HepG2 (cell line): ENCODE data around the gene ZNF526. TPM values are rescaled to one million over a fixed set of nuclear protein-coding genes. Genes with fewer than 3 reads are reported as not detected.

ENCODE experiments used
- ASH2L ChIP-seq: fragments of 300-600, 200-600 bp; sonication (generic); IDR thresholded peaks from 2 replicates; pipeline ENCODE4 v1.7.0; 2017; ENCODE audit warnings: low read depth, mild to moderate bottlenecking, moderate library complexity, mixed read lengths, low read length; ENCODE audit not compliant: insufficient read length
- BHLHE40 ChIP-seq: IDR thresholded peaks from 2 replicates; pipeline ENCODE4 v1.6.1; 2011; ENCODE audit warnings: low read length, improper control_type of control experiment
- EP300 ChIP-seq, 3 experiments: sonication (generic) in 1 of 3; formaldehyde crosslinking in 1 of 3; IDR thresholded peaks; 2 replicates each; pipeline versions ENCODE4 v1.5.1 to v1.6.1; 2011 to 2020; ENCODE audit warnings: low read depth in 2 of 3, low read length in 2 of 3, borderline replicate concordance in 1 of 3, improper control_type of control experiment in 1 of 3, mild to moderate bottlenecking in 1 of 3, missing genetic modification reagents in 1 of 3, moderate library complexity in 1 of 3
- ETV5 ChIP-seq: IDR thresholded peaks from 2 replicates; pipeline ENCODE4 v1.6.1; 2018; ENCODE audit warnings: missing biosample characterization, missing genetic modification reagents, inconsistent platforms, borderline replicate concordance
- ETV6 ChIP-seq: sonication (generic); formaldehyde crosslinking; conservative IDR thresholded peaks from 2 replicates; pipeline ENCODE4 v1.4.0; 2020; ENCODE audit warnings: missing genetic modification reagents
- MEIS1 ChIP-seq: sonication (generic); formaldehyde crosslinking; IDR thresholded peaks from 2 replicates; pipeline ENCODE4 v1.9.0; 2021; ENCODE audit warnings: mild to moderate bottlenecking, missing genetic modification reagents, moderate library complexity, borderline replicate concordance
- MIER2 ChIP-seq: IDR thresholded peaks from 2 replicates; pipeline ENCODE4 v1.6.1; 2016; ENCODE audit warnings: missing biosample characterization, missing genetic modification reagents
- PPARG ChIP-seq: conservative IDR thresholded peaks from 2 replicates; pipeline ENCODE4 v1.6.1; 2016; ENCODE audit warnings: missing biosample characterization, missing genetic modification reagents
- RAD51 ChIP-seq: fragments of 450-650 bp; IDR thresholded peaks from 2 replicates; pipeline ENCODE4 v1.6.1; 2016; ENCODE audit warnings: borderline replicate concordance
- SMAD3 ChIP-seq: sonication (generic); formaldehyde crosslinking; IDR thresholded peaks from 2 replicates; pipeline ENCODE4 v1.4.0; 2020; ENCODE audit warnings: missing genetic modification reagents
- SP1 ChIP-seq, 2 experiments: fragments of 450-650 bp in 1 of 2; sonication (generic) in 1 of 2; formaldehyde crosslinking in 1 of 2; IDR thresholded peaks; 2 replicates each; pipeline versions ENCODE4 v1.4.0 to v1.6.1; 2016 to 2020; ENCODE audit warnings: missing genetic modification reagents in 1 of 2
- SRSF1 ChIP-seq: fragments of 200-400 bp; formaldehyde crosslinking; optimal IDR thresholded peaks from 2 replicates; pipeline ENCODE3; 2017; ENCODE audit warnings: mild to moderate bottlenecking, low read depth, low read length, moderate library complexity
- ZBTB39 ChIP-seq: sonication (generic); formaldehyde crosslinking; IDR thresholded peaks from 2 replicates; pipeline ENCODE4 v1.5.0; 2020; ENCODE audit warnings: missing genetic modification reagents
- ZNF124 ChIP-seq: sonication (generic); formaldehyde crosslinking; IDR thresholded peaks from 2 replicates; pipeline ENCODE4 v1.4.0; 2020; ENCODE audit warnings: missing genetic modification reagents
- ZNF251 ChIP-seq: sonication (generic); formaldehyde crosslinking; IDR thresholded peaks from 2 replicates; pipeline ENCODE4 v1.9.0; 2021; ENCODE audit warnings: mild to moderate bottlenecking, missing genetic modification reagents
- ZNF263 ChIP-seq: sonication (generic); formaldehyde crosslinking; IDR thresholded peaks from 2 replicates; pipeline ENCODE4 v1.4.0; 2020; ENCODE audit warnings: missing genetic modification reagents
- ZNF367 ChIP-seq: sonication (generic); formaldehyde crosslinking; IDR thresholded peaks from 2 replicates; pipeline ENCODE4 v1.4.0; 2020; ENCODE audit warnings: missing genetic modification reagents, borderline replicate concordance
- ZNF552 ChIP-seq: sonication (generic); formaldehyde crosslinking; IDR thresholded peaks from 2 replicates; pipeline ENCODE4 v1.9.0; 2022; ENCODE audit warnings: missing genetic modification reagents, mild to moderate bottlenecking, borderline replicate concordance
- ZSCAN22 ChIP-seq: sonication (generic); formaldehyde crosslinking; IDR thresholded peaks from 2 replicates; pipeline ENCODE4 v1.4.0; 2020; ENCODE audit warnings: mild to moderate bottlenecking, missing genetic modification reagents
- polyA plus RNA-seq, 8 experiments: library from polyadenylated mRNA; depleted of rRNA in 3 of 8; stranded (reverse) in 7 of 8; unstranded in 1 of 8; fragments of >200 nt; fragmentation: Illumina TruSeq in 4 of 8; extraction: Trizol in 4 of 8; gene quantifications; 2 replicates each; pipeline versions ENCODE4 v1.2.1 to v1.2.3, GENCODE V29; 2011 to 2016; ENCODE audit warnings: low read depth in 4 of 8, missing spikeins in 1 of 8, mixed read lengths in 1 of 8; ENCODE audit not compliant: insufficient read depth in 1 of 8
- total RNA-seq, 5 experiments: library from RNA; depleted of rRNA; stranded (reverse); fragments of >200 nt; fragmentation: Illumina TruSeq; extraction: Trizol; gene quantifications; 2 replicates each; pipeline ENCODE4 v1.2.3, GENCODE V29; 2016; ENCODE audit warnings: low read depth in 1 of 5
- TF ChIP-seq, protein P1 (sequence below): sonication (generic); formaldehyde crosslinking; IDR thresholded peaks from 2 replicates; pipeline ENCODE4 v1.9.0; 2021; ENCODE audit warnings: missing genetic modification reagents, mild to moderate bottlenecking, borderline replicate concordance
- TF ChIP-seq, protein P2 (sequence below): sonication (generic); formaldehyde crosslinking; IDR thresholded peaks from 2 replicates; pipeline ENCODE4 v1.4.0; 2020; ENCODE audit warnings: low read depth, missing genetic modification reagents

ZNF526 gene
- total and polyA plus RNA-seq, 2 of the 13 experiments (the other 11 are each of a cell fraction or from before 2014, with no cell fraction given): 3.3 to 8.4 TPM

DNA sequence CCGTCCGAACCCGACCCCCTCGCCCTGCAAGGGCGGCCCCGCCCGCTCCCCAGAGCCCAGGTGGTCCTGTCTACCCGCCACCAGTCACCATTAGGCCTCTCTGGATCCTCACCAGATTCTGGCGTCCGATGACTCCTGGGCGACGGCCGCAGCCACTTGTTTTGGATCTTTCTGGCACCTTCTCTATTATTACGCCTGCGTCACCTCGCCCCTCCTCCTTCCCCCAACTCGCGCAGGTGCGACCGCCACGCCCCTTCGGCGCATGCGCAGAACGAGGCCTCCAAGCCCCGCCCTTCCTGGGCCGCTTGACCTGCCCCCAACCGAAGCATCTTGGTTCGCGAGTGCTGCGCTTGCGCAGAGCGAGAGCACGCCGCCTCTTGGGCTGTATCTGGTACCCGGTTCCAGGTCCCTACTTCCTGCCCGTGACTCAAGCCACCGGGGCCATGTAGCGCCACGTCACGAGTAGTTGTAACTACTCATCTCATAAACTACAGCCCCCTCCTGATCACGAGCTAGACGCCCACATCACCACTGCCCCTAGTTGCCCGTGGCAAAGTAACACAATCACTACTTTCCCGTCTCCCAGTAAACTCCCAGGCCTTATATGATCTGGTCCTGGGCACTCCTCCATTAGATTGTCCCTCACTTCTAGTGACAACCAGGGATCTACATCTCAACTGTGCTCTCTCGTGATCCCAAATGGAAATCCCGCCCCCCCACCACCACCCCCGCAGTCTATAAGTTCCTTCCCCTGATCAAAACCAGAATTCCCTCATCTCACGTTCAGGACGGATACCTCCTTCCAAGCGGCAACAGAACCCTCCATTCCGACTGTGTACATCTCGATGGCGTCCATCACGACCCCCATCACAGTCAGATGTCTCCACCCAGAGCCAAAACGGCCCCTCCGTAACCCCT lies 2.3 kb upstream of the ZNF526 start, which contains the start of gene DEDD2 (continued):
- TF ChIP-seq ZNF552 (CRISPR knock-in tag): no peak
- no peak; the same call in 1 of the 2 replicates for TF ChIP-seq PPARG (CRISPR knock-in tag)
- TF ChIP-seq EP300 (IDR thresholded peaks at IDR 0.05; ENCODE audit: low read depth in 2 of 2, low read length in 2 of 2): 0 out of 4 replicates have a peak, but pooled peaks of 1 of the 2 experiments have one; percentile 8
- no peak for TF ChIP-seq EP300 (CRISPR knock-in tag; IDR thresholded peaks at IDR 0.05; ENCODE audit: borderline replicate concordance)
- TF ChIP-seq, protein P1, sequence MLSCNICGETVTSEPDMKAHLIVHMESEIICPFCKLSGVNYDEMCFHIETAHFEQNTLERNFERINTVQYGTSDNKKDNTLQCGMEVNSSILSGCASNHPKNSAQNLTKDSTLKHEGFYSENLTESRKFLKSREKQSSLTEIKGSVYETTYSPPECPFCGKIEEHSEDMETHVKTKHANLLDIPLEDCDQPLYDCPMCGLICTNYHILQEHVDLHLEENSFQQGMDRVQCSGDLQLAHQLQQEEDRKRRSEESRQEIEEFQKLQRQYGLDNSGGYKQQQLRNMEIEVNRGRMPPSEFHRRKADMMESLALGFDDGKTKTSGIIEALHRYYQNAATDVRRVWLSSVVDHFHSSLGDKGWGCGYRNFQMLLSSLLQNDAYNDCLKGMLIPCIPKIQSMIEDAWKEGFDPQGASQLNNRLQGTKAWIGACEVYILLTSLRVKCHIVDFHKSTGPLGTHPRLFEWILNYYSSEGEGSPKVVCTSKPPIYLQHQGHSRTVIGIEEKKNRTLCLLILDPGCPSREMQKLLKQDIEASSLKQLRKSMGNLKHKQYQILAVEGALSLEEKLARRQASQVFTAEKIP (CRISPR knock-in tag): no peak
- no peak for TF ChIP-seq MEIS1 (CRISPR knock-in tag)
- TF ChIP-seq, protein P2, sequence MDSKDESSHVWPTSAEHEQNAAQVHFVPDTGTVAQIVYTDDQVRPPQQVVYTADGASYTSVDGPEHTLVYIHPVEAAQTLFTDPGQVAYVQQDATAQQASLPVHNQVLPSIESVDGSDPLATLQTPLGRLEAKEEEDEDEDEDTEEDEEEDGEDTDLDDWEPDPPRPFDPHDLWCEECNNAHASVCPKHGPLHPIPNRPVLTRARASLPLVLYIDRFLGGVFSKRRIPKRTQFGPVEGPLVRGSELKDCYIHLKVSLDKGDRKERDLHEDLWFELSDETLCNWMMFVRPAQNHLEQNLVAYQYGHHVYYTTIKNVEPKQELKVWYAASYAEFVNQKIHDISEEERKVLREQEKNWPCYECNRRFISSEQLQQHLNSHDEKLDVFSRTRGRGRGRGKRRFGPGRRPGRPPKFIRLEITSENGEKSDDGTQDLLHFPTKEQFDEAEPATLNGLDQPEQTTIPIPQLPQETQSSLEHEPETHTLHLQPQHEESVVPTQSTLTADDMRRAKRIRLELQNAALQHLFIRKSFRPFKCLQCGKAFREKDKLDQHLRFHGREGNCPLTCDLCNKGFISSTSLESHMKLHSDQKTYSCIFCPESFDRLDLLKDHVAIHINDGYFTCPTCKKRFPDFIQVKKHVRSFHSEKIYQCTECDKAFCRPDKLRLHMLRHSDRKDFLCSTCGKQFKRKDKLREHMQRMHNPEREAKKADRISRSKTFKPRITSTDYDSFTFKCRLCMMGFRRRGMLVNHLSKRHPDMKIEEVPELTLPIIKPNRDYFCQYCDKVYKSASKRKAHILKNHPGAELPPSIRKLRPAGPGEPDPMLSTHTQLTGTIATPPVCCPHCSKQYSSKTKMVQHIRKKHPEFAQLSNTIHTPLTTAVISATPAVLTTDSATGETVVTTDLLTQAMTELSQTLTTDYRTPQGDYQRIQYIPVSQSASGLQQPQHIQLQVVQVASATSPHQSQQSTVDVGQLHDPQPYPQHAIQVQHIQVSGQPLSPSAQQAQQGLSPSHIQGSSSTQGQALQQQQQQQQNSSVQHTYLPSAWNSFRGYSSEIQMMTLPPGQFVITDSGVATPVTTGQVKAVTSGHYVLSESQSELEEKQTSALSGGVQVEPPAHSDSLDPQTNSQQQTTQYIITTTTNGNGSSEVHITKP (CRISPR knock-in tag): no peak; the same call in 1 of the 2 replicates
- no peak for TF ChIP-seq RAD51
- TF ChIP-seq ETV6 (CRISPR knock-in tag): no peak
- TF ChIP-seq ZNF263: no peak
- no peak for TF ChIP-seq SMAD3 (CRISPR knock-in tag)
- TF ChIP-seq MIER2 (CRISPR knock-in tag): no peak
- TF ChIP-seq ETV5 (CRISPR knock-in tag): peak; percentile 33; the same call in 1 of the 2 replicates
- TF ChIP-seq SRSF1: no peak
- TF ChIP-seq ZSCAN22: no peak
- TF ChIP-seq ZNF251 (CRISPR knock-in tag): 0 out of 2 replicates have a peak, but pooled peaks have one; percentile 67
- TF ChIP-seq ZBTB39 (CRISPR knock-in tag): peak; percentile 77
- TF ChIP-seq BHLHE40: no peak
- peak; percentile 55 for TF ChIP-seq ASH2L
- TF ChIP-seq ZNF124: no peak
- TF ChIP-seq ZNF367 (CRISPR knock-in tag): no peak
- TF ChIP-seq SP1 (IDR thresholded peaks at IDR 0.05): no peak
- TF ChIP-seq SP1 (CRISPR knock-in tag; IDR thresholded peaks at IDR 0.05): peak; percentile 60; the same call in 1 of the 2 replicates
